Measurements from ENCODE around the gene DISP2.

DISP2 gene

DNA sequence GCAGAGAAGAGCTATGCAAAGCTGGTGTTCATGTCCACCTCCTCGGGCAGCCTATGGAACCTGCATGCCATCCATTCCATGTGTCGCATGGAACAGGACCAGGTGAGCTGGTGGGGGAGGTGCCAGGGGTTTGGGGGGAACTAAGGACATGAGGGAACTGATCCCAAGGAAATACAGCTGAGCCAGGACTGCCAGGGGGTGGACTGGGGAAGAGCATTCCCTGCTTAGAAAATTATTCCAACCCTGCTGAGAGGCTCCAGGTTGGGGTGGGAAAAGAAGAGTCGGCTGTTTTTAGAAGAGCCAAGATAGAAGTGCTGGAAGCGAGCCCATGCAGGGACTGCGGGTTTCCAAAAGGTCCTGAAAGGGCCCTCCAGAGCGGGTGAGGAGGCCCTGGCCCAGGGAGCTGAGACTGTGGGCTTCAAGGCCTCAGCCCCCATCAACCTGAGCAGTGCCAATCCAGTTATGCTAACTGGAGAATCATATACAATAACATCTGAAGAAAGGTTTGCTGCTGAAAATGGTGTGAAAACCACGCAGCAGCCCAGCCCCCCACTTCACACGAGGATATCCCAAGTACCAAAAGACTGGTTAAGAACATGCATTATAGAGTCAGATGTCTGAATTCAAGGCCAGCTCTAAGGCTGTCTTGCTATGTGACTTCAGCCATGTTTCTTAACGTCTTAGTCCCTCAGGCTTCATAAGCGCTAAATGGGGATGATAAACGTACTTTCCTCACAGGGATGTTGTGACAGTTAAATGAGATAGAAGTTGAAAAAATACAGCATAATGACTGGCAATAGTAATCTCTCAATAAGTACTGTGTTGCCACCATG is 7.8 kb downstream of the DISP2 start:
- no peak for DNase-seq

DNA sequence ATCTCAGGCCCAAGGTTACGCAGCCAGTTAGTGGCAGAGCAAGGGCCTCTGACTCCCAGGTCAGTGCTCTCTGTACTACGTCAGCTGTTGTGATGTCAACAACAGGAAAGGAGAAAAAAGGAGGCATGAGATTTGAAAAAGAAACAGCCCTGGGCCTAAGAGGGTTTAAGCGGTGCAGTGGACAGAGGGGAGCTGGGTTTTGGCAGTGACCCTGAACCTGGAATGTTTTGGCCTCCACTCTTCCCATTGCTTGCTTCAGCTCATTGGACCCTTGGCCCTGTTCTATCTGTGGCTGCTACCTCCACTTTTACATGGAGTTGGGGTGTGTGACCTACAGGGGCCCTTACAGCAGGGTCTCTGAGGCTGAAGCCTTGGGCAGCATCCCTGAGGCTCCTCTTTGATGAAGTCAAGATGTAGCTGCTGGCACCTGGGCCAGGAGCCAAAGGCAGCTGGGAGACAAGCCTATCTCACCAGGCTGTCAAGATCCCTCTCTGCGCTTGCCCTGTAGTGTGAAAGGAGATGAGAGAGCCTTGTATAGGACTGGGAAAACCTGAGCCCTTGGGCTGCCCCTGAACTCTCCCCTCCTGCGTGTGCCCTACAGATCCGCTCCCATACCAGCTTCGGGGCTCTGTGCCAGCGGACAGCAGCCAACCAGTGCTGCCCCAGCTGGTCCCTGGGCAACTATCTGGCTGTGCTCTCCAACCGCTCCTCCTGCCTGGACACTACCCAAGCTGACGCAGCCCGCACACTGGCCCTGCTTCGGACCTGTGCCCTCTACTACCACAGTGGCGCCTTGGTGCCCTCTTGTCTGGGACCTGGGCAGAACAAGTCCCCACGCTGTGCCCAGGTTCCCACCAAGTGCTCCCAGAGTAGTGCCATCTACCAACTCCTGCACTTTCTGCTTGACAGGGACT is 8.7 kb downstream of the DISP2 start:
- no peak for DNase-seq

DNA sequence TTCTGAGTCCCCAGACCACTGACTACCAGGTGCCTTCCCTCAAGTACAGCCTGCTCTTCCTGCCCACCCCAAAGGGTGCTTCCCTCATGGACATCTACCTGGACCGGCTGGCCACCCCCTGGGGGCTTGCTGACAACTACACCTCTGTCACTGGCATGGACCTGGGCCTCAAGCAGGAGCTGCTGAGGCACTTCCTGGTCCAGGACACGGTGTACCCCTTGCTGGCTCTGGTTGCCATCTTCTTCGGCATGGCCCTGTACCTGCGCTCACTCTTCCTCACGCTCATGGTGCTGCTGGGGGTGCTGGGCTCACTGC is 9.3 kb downstream of the DISP2 start:
- DNase-seq: no peak

DNA sequence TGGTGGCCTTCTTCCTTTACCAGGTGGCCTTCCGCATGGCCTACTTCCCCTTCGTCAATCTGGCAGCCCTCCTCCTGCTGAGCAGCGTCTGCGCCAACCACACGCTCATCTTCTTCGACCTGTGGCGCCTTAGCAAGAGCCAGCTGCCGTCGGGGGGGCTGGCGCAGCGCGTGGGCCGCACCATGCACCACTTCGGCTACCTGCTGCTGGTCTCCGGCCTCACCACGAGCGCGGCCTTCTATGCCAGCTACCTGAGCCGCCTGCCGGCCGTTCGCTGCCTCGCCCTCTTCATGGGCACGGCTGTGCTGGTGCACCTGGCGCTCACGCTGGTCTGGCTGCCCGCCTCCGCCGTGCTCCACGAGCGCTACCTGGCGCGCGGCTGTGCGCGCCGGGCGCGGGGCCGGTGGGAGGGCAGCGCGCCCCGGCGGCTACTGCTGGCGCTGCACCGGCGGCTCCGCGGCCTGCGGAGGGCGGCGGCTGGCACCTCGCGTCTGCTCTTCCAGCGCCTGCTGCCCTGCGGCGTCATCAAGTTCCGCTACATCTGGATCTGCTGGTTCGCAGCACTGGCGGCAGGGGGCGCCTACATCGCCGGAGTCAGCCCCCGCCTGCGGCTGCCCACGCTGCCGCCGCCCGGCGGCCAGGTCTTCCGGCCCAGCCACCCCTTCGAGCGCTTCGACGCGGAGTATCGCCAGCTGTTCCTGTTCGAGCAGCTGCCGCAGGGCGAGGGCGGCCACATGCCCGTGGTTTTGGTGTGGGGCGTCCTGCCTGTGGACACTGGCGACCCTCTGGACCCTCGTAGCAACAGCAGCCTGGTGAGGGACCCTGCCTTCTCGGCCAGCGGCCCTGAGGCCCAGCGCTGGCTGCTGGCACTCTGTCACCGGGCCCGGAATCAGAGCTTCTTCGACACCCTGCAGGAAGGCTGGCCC is 9.9 kb downstream of the DISP2 start:
- peak; percentile 81 to 91 for DNase-seq

DNA sequence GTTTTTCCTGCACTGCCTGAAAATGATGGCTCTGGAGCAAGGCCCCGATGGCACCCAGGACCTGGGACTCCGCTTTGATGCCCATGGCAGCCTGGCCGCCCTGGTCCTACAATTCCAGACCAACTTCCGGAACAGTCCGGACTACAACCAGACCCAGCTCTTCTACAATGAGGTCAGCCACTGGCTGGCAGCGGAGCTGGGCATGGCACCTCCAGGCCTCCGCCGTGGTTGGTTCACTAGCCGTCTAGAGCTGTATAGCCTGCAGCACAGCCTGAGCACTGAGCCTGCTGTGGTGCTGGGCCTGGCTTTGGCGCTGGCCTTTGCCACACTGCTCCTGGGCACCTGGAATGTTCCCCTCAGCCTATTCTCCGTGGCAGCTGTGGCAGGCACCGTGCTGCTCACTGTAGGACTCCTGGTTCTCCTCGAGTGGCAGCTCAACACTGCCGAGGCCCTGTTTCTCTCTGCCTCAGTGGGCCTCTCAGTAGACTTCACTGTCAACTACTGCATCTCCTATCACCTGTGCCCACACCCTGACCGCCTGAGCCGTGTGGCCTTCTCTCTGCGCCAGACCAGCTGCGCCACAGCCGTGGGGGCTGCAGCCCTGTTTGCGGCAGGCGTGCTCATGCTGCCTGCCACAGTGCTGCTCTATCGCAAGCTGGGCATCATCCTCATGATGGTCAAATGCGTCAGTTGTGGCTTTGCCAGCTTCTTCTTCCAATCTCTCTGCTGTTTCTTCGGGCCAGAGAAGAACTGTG is 10.9 kb downstream of the DISP2 start:
- DNase-seq: no peak

DNA sequence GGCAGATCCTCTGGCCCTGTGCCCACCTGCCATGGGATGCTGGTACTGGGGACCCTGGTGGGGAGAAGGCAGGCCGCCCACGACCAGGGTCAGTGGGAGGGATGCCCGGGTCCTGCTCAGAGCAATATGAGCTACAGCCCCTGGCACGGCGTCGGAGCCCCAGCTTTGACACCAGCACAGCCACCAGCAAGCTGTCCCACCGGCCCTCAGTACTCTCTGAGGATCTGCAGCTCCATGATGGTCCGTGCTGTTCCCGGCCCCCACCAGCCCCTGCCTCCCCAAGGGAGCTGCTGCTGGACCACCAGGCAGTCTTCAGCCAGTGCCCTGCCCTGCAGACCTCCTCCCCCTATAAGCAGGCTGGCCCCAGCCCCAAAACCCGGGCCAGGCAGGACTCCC is 11.5 kb downstream of the DISP2 start:
- no peak for DNase-seq

DNA sequence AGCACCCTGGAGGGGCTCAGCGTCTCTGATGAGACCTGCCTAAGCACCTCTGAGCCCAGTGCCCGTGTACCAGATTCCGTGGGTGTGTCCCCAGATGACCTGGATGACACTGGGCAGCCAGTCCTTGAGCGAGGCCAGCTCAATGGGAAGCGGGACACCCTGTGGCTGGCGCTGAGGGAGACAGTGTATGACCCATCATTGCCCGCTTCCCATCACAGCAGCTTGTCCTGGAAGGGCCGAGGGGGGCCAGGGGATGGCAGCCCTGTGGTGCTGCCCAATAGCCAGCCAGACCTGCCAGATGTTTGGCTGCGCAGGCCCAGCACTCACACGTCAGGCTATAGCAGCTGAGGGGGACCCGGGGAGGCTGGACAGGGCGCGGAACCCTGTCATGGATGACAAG is 12.0 kb downstream of the DISP2 start:
- no peak for DNase-seq

DNA sequence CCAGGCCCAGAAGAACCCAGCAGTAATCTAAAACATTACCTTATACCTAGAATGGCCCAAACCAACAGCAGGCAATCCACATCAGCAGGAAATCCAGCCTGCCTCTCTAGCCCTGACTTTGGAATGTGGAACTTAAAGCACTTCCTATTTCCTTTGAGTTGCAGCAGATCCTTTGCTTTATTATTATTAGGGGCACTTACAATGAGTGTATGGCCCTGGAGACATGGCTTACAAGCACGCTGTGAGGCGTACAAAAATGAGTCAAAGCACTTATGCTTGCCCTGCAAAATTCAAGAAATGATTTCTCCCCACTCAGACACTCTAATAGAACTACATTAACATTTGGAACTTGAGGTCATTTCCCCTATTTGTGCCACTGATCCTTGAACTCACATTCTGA is 15.0 kb downstream of the DISP2 start:
- no peak for DNase-seq

DNA sequence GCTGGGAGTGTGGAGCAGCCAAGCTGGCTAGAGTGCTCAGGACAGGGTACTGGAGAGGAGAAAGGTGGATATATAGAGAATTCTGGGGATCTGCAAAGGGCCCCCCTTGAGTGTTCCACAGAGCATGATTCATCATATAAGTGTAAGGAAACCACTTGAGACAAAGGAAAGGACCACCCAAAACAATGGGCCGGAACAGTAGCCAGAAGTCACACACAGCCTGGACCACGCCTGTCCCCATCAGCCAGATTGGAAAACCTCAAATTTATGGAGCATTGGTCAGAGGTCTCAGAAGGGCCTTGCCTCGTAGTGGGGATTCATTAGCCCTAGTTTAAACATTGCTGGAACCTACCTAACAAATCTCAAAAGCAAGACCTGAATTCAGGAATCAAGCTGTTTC is 19.6 kb downstream of the DISP2 start:
- no peak for DNase-seq

DNA sequence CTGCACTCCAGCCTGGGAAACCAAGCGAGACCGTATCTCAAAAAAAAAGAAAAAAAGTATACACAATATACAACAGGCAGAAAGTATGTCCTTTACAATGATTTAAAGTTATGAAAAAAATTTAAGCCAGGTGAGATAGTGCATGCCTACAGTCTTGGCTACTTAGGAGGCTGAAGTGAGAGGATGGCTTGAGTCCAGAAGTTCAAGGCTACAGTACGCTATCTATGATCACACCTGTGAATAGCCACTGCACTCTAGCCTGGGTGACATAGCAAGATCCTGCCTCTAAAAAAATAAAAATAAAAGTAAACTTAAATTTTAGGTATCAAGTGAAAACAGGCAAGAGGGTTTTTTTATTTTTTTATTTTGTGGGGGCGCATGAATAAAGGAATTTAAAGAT is 21.4 kb downstream of the DISP2 start:
- DNase-seq: no peak

DNA sequence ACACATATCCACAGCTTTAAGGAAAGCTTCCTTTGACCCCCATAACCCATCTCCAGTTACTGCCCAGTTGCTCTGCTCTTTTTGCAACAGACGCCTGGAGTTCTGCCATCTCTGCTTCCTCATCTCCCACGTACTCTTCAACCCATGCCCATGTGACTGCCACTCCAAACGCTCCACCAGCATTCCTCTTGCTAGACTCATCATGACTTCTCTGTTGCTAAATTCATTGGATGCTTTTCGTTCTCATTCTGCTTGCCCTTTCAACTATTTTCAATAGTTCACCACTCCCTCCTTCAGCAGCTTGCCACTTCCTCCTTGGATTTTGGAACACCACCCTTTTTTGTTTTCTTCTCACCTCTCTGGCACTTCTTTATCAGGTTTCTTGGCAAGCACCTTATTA is 21.8 kb downstream of the DISP2 start:
- no peak for DNase-seq

DNA sequence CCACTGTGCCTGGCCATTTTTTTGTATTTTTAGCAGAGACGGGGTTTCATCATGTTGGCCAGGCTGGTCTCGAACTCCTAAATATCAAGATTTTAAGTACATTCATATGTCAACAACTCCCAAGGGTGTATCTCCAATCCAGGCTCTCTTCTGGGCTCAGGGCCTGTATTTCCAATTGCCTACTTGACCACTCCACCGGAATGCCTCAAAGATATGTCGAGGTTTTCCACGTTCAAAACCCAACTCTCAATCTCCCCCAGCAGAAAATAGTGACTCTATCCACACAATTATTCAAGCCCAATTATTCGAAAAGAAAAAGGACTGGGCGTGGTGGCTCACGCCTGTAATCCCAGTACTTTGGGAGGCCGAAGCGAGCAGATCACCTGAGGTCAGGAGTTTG is 22.6 kb downstream of the DISP2 start:
- DNase-seq: no peak

DNA sequence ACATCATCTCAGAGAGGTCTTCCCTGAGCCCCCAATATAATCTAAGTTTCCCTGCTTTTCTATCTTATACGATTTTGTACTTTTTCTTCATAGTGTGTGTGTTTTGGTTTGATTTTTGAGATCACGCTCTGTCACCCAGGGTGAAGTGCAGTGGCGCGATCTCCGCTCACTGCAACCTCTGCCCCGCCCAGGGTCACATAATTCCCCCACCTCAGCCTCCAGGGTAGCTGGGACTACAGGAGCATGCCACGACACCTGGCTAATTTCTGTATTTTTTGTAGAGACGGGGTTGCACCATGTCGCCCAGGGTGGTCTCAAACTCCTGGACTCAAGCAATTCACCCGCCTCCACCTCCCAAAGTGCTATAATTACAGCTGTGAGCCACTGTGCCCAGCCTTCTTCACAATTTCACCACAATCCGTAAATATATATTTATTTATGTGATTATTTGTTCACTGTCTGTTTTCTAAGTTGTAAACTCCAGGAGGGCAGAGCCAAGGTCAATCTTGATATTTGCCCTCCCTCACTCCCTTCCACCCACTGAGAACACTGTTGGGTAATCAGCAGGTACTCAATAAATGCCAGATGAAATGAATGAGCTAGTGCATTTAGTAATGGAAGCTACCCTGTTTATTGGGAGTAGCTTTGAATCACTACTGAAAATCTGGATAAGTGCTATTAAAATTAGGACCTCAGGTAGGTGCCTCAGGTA is 24.0 kb downstream of the DISP2 start:
- DNase-seq: no peak

DNA sequence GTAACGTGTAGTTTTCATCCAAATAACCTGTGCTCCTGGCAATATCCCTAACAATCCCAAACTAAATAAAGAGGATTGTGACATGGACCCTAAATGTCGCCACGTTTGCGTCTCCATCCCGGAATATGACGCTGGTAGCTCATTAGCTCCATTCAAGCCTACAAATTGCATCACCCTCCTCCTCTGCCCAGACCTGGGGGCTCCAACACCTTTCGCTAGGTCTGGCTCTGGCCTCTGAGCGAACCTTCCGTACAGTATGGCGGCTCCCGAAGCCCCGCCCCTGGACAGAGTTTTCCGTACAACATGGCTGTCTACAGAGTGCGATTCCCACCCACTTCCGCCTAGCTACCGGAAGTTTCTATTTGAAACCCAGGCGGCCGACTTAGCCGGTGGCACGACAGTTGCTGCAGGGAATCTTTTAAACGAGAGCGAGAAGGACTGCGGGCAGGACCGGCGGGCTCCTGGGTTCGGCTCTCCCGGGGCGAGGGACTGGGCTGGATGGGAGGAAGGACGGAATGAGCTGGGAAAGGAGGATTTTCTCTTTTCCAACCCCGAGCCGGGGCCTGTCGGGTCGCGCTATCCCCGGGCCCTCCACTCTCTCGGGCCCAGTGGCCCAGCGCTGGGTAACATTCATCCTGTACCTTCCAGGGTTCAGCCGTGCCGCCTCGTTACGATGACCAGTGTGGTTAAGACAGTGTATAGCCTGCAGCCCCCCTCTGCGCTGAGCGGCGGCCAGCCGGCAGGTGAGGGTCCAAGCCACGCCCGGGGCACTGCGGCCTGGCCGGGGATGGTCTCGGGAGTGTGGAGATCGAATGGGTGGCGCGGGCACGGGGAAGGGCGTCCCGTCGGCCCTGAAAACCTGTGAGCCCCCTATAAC is 24.8 kb downstream of the DISP2 start, which contains the start of gene KNSTRN:
KNSTRN (plus strand) TSS at position 142 of the 877 bp plus-strand sequence; CDS start at position 257, 115 bp downstream.
- DNase-seq: peak; percentile 95 to 97

DNA sequence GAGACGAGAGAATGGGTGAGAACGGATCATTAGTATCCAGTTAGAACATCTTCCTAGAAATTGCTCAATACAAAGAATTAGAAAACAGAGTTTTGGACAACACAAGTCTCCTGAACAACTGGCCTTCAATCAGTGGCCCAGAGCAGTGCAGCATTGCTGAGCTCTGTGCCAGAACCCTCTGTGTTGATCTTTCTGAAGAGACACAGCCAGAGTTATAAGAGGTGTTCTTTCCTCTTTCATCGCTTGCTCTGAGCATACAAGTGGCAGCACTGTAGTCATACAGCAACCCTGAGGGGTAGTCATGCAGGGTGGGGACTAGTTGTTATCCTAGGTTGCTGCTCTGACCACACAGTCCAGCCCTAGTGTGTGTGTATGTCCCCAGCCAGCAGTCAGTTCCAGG is 28.5 kb downstream of the DISP2 start:
- no peak for DNase-seq

DNA sequence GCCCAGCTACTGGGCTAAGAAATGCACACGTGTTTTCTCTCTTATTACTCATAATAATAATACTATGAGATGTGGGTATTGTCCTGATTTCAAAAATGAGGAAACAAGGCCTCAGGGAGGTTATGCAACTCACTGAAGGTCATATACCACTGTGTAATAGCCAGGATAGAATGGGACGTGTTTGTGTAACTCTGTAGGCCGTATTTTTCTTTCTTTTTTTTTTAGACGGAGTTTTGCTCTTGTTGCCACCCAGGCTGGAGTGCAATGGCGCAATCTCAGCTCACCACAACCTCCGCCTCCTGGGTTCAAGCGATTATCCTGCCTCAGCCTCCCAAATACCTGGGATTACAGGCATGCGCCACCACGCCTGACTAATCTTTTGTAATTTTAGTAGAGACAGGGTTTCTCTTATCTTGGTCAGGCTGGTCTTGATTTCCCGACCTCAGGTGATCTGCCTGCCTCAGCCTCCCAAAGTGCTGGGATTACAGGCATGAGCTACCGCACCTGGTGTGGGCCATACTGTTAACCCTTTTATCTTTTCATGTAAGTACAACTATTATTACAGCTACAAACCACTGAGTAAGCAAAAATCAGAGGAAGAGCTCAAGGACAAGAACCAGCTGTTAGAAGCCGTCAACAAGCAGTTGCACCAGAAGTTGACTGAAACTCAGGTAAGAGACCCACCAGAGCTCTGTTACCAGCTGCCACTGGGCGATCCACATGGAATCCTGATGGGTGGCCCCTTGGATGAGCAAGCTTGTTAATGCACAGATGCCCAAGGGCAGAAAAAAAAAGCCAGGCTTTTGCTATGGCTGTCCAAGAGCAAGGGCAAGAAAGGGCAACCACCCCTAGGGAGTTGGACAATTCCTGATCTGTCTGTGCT is 31.2 kb downstream of the DISP2 start:
- no peak for DNase-seq

DNA sequence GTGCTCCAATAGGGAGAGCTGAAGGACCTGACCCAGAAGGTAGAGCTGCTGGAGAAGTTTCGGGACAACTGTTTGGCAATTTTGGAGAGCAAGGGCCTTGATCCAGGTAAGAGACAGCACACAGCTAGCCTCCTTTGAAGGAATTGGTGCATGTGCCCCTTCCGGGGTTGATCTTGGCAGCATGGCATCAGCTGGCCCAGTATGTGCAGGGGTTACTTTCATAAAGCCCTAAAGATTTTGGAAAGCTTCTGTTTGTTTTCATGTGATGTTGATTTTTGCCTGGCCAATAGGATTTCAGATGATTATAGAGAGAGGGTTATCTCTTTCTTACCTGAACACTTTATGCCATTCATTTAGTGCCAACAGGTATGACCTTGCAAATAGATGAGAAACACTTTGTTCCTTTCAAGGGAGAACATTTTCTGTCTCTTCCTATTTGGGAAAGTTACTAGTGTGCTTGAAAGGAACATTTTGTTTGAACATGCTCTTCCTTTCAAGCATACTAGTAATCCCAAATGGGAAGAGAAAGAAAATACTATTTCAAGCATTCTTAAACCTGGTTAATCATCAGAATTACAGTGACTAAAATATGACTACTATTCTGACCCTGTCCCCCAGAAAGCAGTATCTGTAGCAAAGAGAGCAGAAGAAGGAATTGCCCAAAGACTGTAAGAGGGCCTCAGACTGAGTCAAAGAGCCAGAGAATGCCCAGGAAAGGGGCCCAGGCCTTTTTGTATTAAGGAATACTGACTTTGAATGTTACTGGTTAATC is 32.0 kb downstream of the DISP2 start:
- no peak for DNase-seq

Measured in NCI-H2081 (cell line).